Measurements from ENCODE around the gene ATP2A1. TPM values are rescaled to one million over a fixed set of nuclear protein-coding genes. Genes with fewer than 3 reads are reported as not detected.

Gene ATP2A1
- total RNA-seq (2014; rRNA removed; shearing (Covaris generic)), result 0.20 TPM in 1 of 2 replicates, not detected in the other

DNA sequence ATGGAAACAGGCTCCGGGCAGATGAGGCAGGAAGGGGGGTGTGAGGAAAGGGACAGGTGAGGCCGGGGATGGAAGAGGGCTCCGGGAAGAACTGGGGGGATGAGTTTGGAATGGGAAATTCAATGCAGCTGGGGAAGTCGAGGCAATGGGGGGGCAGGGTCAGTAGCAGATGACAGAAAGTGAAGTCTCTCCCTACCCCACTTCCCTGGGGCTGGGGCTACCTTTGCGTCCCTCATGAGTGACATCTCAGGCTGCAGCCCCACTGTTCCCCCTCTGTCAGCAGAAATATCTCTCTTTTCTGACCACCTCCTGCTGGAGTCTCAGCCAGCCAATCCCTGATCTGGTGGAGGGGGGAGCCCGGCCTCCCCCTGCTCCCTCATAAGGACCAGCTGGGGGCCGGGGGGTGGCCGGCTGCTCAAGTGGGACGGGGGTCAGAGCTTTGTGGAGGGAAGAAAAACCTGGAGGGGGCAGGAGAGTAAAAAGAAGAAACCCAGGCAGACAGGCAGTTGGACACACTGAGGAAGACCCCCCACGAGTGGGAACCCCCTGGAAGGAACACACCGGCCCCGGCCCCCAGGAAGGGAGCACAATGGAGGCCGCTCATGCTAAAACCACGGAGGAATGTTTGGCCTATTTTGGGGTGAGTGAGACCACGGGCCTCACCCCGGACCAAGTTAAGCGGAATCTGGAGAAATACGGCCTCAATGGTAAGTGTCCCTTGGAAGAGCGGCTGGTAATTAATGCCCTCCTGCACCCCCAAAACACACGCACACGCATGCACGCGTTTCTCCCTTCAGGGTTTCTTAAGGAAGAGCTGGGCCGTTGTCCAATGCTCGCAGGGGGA is at the start of gene ATP2A1:
ATP2A1 (plus strand) TSS at position 406 of the 844 bp plus-strand sequence; CDS start at position 590, 184 bp downstream.
- no peak for DNase-seq (ENCODE audit: low read depth)

DNA sequence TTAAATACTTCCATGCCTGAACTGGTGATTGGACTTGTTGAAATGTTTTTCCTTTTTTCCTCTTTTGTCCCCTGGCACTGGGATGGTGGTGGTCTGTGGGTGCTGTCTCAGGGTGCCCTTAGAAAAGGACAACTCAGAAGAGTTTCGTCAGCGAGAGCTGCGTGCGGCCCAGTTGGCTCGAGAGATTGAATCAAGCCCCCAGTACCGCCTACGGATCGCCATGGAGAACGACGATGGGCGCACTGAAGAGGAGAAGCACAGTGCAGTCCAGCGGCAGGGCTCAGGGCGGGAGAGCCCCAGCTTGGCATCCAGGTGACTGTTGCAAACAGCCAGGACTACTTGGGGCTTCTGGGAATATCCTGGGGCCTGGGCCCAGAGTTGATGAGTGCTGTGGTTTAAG is 48.5 kb upstream of the ATP2A1 start:
- no peak for DNase-seq (ENCODE audit: low read depth)

DNA sequence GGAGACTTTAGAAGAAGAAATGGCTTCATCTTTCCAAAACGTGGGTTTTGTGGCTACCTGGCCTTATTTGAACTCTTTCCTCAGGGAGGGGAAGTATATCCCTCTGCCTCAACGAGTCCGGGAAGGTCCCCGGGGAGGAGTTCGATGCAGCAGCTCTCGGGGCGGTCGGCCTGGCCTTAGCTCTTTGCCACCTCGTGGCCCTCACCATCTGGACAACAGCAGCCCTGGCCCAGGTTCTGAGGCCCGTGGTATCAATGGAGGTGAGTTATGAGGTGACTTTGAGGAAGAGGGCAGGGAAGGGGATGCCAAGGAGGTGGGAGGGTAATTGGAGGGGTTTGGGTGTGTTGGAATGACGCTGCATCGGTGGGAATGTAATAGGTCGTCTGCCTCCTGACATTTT is 47.8 kb upstream of the ATP2A1 start:
- no peak for DNase-seq (ENCODE audit: low read depth)

DNA sequence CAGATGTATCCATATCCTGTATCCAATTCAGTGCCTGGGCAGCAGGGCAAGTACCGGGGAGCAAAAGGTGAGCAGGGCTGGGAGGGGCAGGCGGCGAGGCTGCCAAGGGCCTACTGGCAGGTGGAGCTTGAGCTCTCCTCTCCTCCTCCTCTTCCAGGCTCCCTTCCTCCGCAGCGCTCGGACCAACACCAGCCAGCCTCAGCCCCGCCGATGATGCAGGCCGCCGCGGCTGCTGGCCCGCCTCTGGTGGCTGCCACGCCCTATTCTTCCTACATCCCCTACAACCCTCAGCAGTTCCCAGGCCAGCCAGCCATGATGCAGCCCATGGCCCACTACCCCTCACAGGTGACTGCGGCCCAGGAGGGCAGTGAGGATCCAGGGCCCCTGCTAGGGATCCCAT is 43.9 kb upstream of the ATP2A1 start:
- no peak for DNase-seq (ENCODE audit: low read depth)

DNA sequence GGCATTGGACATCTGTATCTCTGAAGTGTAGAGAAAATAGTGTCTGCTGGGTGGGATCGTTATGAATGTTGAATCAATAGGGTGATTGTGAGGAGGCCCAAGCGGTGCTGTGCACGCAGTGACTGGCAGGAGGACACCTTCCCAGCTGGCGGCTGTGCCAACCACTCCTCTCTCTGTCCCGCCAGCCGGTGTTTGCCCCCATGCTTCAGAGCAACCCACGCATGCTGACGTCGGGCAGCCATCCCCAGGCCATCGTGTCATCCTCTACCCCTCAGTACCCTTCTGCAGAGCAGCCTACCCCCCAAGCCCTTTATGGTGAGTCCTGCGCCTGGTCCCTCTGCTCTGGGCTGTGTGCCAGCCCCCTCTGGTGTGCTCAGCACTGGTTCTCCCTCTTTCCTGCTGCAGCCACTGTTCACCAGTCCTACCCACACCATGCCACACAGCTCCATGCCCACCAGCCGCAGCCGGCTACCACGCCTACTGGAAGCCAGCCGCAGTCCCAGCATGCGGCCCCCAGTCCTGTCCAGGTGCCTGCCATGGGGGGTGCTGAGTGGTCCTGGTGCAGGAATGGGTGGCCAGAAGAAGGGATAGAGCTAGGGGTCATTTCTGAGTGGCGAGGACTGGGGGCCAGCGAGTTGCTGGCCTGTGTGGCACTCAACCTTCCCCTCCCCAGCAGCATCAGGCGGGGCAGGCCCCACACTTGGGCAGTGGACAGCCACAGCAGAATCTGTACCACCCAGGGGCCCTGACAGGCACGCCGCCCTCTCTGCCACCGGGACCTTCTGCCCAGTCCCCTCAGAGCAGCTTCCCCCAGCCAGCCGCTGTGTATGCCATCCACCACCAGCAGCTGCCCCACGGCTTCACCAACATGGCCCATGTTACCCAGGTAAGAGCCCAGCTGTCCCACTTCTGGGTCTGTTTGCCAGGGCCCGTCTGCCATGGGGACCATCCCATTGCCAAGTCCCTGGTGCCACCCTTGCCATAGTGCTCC is 43.1 kb upstream of the ATP2A1 start:
- DNase-seq (ENCODE audit: low read depth), result no peak

DNA sequence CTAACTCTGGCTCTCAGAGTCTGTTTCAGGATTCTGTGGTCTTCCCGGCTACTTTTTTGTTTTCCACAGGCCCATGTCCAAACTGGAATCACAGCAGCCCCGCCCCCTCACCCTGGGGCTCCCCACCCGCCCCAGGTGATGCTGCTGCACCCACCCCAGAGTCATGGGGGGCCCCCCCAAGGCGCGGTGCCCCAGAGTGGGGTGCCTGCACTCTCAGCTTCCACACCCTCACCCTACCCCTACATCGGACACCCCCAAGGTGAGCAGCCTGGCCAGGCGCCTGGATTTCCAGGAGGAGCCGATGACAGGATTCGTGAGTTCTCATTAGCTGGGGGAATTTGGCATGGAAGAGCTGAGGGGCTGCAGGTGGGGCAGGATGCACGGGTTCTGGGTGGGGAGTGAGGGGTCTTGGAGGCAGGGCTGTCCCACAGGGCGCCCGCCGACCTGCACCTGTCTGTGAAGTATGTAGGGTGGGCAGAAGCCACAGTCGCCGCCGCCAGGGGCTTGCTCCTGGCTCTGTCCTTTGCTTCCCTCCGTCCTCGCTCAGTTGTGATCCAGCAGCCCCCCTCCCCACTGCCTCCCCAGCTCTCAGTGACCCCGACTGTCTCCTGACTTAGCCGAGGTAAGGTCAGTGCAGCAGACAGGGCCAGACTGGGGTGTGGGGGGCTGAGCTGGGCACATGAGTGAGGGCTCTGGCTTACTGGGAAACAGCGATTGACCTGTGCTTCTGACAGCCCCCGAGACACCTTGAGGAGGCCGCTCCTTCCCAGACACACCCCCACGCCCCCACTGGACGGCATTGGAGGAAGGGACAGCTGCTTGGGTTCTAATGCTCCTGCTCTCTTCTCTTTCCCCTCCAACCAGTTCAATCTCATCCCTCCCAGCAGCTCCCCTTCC is 42.2 kb upstream of the ATP2A1 start:
- no peak for DNase-seq (ENCODE audit: low read depth)

DNA sequence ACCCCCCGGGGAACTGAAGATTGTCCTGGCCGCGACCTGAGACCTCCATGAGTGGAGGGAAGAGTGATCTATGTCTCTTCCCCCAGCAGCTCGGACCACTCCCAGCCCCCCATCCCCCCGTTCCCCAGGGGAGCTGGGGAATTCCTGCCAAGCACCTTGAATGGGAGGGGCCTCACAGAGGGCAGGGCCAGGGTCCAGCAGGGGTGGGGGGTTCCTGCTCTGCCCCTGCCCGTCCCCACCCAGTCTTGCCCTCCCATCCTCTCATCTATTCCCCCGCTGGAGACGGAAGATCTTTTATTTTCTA is 41.6 kb upstream of the ATP2A1 start:
- DNase-seq (ENCODE audit: low read depth), result no peak

DNA sequence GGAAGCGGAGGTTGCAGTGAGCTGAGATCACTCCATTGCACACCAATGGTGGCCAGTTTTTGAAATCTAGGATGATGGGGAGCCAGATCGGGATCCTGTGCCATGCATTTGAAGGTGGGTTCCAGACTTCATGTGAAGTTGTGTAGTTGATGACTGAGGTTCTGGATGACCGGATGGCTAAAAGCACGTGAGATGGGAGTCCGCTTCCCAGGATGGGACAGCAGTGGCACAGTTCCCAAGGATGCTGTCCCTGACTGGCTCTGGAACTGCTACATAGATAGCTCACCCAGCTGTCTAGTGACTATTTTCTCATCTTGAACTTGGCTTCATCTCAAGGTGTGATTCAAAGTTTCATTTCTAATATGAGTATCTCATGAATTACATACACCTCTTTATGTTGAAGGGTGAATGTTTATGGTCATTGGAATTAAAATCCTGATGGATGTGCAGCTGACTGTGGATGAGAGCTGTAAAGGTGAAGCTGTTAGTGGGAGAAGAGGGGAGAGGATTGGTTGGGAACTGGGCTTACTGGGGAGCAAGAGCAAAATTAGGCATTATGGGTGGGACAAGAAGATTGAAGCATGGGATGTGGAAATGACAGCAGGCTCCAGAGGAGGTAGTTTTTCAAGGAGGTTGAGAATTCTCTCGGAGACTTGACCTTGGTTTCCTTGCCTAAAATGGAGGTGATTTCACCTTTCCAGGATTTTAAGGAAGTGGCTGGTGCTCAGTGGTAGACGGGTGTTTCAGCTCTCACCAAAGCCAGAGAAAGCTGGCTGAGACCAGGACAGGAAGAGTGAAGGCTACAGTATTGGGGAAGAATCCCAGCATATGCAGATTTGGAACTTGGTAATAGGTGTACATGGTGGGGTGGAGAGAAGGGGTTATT is 40.4 kb upstream of the ATP2A1 start:
- no peak for DNase-seq (ENCODE audit: low read depth)

DNA sequence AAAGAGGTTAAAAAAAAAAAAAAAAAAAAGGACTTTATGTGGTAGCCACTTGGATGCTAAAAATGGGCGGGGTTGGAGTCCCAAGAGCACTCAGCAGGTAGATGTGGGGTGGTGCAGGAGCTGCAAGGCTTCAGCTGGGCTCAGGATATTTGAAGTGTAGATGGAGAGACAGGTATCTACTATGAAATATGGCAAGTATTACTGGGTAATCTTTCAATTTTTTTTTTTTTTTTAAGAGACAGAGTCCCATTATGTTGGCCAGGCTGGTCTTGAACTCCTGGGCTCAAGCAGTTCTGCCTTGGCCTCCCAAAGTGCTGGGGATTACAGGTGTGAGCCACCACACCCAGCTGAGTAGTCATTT is 39.8 kb upstream of the ATP2A1 start:
- no peak for DNase-seq (ENCODE audit: low read depth)

DNA sequence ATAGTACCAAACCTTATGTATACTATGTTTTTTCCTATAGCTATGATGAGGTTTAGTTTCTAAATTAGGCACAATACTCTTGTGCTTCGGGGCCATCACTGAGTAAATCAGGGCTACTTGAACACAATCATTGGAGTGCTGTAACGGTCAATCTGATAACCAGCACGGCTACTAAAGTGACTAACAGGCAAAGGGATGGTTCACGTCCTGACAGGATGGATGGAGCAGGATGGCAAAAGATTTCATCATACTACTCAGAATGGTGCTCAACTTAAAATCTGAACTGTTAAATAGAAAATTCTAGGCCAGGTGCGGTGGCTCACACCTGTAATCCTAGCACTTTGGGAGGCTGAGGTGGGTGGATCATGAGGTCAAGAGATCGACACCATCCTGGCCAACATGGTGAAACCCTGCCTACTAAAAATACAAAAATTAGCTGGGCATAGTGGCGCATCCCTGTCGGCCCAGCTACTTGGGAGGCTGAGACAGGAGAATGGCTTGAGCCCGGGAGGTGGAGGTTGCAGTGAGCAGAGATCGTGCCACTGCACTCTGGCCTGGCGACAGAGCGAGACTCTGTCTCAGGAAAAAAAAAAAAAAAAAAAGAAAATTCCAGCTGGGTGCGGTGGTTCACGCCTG is 39.2 kb upstream of the ATP2A1 start:
- no peak for DNase-seq (ENCODE audit: low read depth)

DNA sequence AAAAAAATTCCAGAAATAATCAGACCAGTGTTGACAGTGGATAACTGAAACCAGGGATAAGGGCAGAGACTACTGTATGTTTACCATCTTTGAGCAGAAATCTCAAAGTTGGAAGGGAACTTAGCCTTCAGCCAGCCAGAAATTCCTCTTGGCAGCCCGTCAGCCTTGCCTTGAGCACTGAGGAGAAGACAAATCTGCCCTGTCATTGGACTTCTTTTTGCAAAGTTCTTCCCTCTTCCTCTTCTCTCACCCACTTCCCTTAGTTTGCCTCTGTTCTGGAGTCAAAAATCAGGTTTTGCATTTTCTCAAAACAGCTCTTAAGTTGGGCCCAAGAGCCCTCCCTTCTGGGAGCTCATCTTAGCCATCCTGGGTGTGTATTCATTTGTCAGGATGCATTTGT is 38.4 kb upstream of the ATP2A1 start:
- no peak for DNase-seq (ENCODE audit: low read depth)

DNA sequence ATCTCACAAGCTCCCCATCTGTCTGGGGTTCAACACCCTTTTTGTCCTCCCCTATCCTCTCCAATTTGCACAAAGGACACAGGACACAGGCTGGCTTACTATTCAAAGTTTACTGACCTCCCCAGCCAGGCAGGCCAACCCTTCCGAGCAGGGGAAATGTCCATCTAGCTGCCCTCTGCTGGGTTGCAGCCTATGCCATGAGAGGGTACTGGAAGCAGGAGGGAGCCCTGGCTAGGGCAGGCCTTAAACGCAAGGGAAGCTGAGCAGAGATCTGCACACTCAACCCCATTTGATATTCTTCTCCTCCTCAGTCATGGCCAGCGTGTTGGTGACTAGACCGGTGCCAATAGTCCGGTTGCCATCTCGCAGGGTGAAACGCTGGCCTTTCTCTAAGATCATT is 35.6 kb upstream of the ATP2A1 start:
- DNase-seq (ENCODE audit: low read depth), result no peak

DNA sequence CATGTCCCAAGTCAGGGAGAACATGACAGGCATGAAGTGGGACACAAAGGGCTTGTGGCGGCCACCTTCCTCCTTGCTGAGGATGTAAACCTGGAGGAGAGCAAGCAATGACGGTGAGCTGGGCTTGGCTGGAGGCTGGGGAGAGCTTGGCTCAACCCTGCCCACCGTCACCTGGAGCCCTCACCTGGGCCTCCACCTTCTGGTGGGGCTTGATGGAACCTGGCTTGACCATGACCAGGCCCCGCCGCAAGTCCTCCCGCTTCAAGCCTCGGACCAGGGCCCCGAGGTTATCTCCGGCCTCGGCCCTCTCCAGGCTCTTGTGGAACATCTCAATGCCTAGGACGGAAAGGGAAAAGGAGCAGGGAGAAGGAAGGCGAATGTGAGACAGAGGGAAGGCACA is 34.5 kb upstream of the ATP2A1 start:
- no peak for DNase-seq (ENCODE audit: low read depth)

DNA sequence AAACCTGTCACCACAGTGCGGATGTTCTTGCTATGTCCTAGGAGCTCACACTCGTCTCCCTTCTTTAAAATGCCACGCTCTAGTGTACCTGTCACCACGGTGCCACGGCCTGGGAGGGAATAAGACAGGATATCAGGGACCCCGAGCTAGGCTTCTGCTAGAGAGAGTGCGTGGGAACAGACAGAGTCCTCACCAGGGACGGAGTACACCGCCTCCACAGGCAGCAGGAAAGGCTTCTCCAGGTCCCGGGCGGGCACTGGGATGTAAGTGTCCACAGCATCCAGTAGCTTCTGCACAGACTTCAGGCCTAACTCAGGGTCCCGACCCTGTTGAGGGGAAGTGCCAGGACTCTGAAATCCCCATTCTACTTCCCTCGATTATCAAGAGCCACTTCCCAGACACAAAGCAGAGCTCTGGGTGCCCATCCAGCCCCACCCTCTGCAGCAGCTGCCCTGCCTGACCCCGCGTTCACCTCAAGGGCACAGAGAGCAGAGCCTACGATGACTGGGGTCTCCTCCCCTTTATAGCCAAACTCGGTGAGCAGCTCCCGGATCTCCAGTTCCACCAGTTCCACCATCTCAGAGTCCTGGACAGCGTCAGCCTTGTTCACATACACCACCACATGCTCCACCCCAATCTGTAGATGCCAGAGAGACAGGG is 33.9 kb upstream of the ATP2A1 start:
- DNase-seq (ENCODE audit: low read depth), result no peak

DNA sequence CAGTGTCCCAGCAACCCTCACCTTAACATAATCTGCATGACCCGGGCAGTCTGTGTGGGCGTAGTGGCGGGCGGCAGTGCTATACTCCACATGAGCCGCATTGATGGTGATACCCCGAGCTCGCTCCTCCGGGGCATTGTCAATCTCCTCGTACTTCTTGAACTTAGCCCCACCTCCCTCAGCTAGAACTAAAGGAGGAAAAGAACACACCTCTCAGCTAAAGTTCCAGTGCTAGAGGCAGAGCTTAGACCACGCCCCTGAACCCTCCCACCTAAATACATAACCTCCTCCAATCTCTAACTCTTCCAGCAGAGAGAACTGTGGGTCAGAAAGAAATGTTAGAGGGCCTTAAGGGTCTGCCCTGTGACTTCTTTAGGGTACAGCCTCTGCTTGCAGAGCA is 33.0 kb upstream of the ATP2A1 start:
- DNase-seq (ENCODE audit: low read depth), result peak; percentile 32

DNA sequence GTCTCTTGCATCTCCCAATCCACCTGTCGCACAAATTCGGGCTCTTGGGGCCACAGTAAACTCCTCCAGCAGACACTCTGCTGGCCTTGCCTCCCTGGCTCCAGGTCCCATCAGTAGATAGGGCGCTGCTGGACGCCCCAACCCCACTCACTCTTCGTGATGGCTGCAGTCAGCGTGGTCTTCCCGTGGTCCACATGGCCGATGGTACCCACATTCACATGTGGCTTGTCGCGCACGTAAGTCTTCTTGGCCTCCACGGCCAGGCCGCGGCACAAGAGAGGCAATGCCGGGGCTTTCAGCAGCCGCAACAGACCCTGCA is 32.6 kb upstream of the ATP2A1 start:
- DNase-seq (ENCODE audit: low read depth), result no peak

DNA sequence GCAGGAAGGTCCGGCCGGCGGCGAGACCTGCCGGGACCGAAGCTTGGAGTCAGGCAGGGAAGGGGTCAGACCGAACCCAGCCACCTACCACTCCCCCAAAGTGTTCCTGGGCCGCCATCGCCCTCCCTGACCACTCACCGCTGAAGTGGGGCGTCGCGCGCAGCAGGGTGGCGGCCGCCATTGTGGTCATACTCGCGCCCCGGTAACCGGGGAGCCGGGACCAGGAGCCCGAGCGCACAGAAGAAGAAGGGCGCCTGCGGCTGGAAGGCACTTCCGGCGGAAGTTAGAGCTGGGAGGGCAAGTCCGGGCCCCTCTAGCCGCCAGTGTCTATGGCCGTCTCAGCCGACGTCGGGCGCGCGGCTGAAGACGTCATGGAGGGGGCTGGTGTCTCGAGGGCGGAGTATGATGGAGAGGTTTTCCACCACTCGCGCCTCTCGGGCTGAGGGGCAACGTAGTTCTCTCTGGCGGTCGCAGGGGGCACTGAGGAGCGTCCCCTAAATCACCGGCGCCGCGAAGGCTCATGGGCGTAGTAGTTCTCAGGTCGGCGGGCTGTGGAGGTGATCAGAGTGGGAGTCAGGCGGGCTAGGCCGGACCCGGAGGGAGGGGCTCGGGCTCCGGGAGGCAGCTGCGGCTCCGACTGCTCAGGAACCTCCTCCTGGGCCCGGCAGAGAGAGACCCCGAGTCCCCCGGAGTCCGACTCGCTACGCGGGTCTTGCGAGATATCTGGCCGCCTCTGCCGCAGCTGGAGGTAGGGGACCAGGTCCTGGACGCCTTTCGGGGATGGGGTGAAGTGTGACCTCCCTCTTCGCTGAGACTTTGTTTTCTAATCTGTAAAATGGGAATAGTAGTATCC is 32.0 kb upstream of the ATP2A1 start, which contains the start of gene TUFM:
TUFM (minus strand) TSS at position 269 of the 853 bp plus-strand sequence; CDS start at position 190, 79 bp downstream.
- DNase-seq (ENCODE audit: low read depth), result peak; percentile 97

DNA sequence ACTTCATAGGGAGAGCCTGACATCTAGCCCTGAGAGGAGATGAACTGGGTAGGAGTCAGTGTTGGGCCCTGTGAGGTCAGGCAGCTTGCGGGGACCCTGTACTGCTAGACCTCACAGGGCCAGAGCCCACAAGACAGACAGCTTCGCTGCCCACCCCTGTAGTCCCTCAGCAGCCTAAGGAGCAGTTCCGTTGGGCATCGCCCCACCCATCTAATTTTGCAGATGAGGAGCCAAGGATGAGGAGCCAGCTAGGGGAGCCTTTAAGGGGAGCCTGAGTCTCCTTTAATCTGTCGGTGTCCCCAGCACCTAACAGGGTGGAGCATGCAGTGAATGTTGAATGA is 31.4 kb upstream of the ATP2A1 start:
- peak; percentile 16 for DNase-seq (ENCODE audit: low read depth)

DNA sequence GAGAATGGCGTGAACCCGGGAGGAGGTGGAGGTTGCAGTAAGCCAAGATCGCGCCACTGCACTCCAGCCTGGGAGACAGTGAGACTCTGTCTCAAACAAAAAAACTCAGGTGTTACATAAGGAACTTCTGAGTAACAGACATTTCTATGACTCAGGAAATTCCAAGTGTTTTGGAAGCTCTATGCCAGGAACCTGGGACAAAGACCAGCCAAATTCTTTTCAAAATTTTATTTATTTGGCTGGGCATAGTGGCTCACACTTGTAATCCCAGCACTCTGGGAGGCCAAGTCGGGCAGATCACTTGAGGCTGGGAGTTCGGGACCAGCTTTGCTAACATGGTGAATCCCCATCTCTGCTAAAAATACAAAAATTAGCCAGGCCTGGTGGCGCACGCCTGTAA is 19.9 kb upstream of the ATP2A1 start:
- DNase-seq (ENCODE audit: low read depth), result no peak

All from RPMI7951 (cell line).